Measurements from ENCODE around the gene FEZ2. TPM values are rescaled to one million over a fixed set of nuclear protein-coding genes. Genes with fewer than 3 reads are reported as not detected.

Gene FEZ2
- total RNA-seq, 1 donor from 2014 or later: 50.5 TPM

- peaks cover 49% of the 10 kb centered on the region for H3K36me3 Mint-ChIP-seq (ENCODE audit: unreplicated experiment)
Measured at GRCh38 chr2:36520431-36520830, 77.5 kb downstream of the FEZ2 start.

DNA sequence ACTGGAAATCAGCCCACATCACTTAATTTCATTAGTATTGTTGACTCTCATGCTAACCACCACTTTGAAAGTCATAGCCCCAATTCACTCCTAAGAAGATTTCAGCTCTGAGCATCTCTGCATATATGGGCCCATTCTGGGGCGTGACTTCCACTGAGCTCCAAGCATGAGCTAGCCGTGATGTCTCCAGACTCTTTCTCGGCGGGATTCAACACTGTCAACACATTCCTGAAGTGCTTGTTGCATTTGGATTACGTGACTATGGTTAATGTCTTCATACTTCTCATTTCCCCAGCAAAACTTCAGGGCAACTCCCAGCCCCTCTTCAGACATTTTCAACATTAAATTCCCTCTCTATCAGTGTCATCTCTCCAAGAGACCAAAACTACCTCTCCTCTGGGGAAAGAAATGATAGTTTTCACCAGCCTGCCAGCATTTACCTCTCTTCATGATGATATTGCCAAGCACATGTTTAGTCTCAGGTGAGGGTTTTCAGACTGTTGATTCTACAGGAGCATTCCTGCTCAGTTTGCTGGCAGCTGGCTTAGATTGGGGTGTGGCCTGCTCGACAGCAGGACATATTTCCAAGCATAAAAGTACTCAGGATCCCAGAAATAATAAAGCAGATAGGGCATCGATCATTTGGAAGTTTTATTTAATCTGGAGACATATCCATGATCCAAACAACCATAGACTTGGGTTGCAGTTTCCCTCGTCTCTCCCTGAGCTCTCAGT, 81.7 kb downstream of the FEZ2 start:
- Mint-ChIP-seq H3K27me3 (ENCODE audit: unreplicated experiment) (no peaks in the 10 kb centered on the region), H3K4me1 (ENCODE audit: unreplicated experiment) (peaks cover 38% of the 10 kb centered on the region), H3K36me3 (ENCODE audit: unreplicated experiment) (peaks cover 53% of the 10 kb centered on the region), H3K4me3 (ENCODE audit: unreplicated experiment) (no peak overlapping the region), H3K27ac (ENCODE audit: unreplicated experiment) (peak overlapping the region; percentile 85), H3K9me3 (ENCODE audit: unreplicated experiment) (no peaks in the 10 kb centered on the region)
- no peak for TF ChIP-seq CTCF (IDR thresholded peaks at IDR 0.05)
- DNase-seq (ENCODE audit: extremely low spot score, unreplicated experiment): no peak

More at GRCh38 chr2:36520431-36520830, 77.5 kb downstream of the FEZ2 start:
- Mint-ChIP-seq H3K27ac (ENCODE audit: unreplicated experiment) (no peak overlapping the region), H3K4me3 (ENCODE audit: unreplicated experiment) (no peak overlapping the region), H3K9me3 (ENCODE audit: unreplicated experiment) (no peaks in the 10 kb centered on the region), H3K4me1 (ENCODE audit: unreplicated experiment) (peaks cover 18% of the 10 kb centered on the region), H3K27me3 (ENCODE audit: unreplicated experiment) (no peaks in the 10 kb centered on the region)
- DNase-seq (ENCODE audit: extremely low spot score, unreplicated experiment): no peak
- TF ChIP-seq CTCF (IDR thresholded peaks at IDR 0.05): no peak

DNA sequence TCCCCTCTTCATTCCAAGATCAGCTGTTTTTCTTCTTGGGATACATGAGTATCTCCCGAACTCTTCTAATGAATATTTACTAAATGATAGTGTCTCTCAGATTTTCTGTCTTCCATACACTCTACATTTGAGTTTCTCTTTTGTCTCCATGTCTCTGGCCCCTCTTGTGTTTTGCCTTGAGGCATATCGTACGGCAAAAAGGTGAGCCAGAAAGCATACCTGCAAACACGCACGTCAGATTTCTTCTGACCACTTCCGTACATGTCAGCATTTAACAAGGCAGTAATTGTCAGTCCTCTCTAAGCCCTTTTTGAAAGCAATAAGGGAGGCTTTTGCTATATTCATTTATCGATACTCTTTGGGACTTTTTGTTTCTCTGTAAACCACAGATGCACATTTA, 82.4 kb downstream of the FEZ2 start:
- Mint-ChIP-seq H3K4me3 (ENCODE audit: unreplicated experiment) (no peak overlapping the region), H3K27ac (ENCODE audit: unreplicated experiment) (peak overlapping the region; percentile 85), H3K4me1 (ENCODE audit: unreplicated experiment) (peaks cover 38% of the 10 kb centered on the region), H3K36me3 (ENCODE audit: unreplicated experiment) (peaks cover 46% of the 10 kb centered on the region), H3K27me3 (ENCODE audit: unreplicated experiment) (no peaks in the 10 kb centered on the region), H3K9me3 (ENCODE audit: unreplicated experiment) (no peaks in the 10 kb centered on the region)
- no peak for DNase-seq (ENCODE audit: extremely low spot score, unreplicated experiment)
- TF ChIP-seq CTCF (IDR thresholded peaks at IDR 0.05): no peak

DNA sequence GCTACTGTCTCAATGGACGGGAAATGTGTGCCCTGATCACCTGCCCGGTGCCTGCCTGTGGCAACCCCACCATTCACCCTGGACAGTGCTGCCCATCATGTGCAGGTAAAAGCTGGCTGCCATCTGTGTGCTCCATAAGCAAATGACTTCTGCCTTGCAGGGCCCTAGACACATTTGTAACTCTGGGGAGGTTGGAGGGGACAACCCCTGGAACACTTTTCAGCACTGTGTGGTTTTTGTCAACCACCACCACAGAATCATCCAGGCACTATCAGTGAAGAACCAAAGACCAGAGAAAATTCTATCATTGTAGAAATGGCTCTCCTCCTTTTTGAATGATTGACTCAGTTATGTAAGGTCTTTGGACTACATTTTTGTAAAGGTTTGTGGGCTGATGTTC, 84.3 kb downstream of the FEZ2 start:
- H3K27ac Mint-ChIP-seq (ENCODE audit: unreplicated experiment): peak overlapping the region; percentile 34
- H3K9me3 Mint-ChIP-seq (ENCODE audit: unreplicated experiment): no peaks in the 10 kb centered on the region
- H3K36me3 Mint-ChIP-seq (ENCODE audit: unreplicated experiment): peaks cover 42% of the 10 kb centered on the region
- no peaks in the 10 kb centered on the region for H3K27me3 Mint-ChIP-seq (ENCODE audit: unreplicated experiment)
- TF ChIP-seq CTCF (IDR thresholded peaks at IDR 0.05): no peak
- no peak overlapping the region for H3K4me3 Mint-ChIP-seq (ENCODE audit: unreplicated experiment)
- no peak for DNase-seq (ENCODE audit: extremely low spot score, unreplicated experiment)
- peaks cover 43% of the 10 kb centered on the region for H3K4me1 Mint-ChIP-seq (ENCODE audit: unreplicated experiment)

GRCh38 chr2:36512705-36513104, 85.3 kb downstream of the FEZ2 start:
- DNase-seq (ENCODE audit: extremely low spot score, unreplicated experiment): no peak
- peaks cover 43% of the 10 kb centered on the region for H3K4me1 Mint-ChIP-seq (ENCODE audit: unreplicated experiment)
- no peak overlapping the region for H3K4me3 Mint-ChIP-seq (ENCODE audit: unreplicated experiment)
- H3K36me3 Mint-ChIP-seq (ENCODE audit: unreplicated experiment): peaks cover 43% of the 10 kb centered on the region
- no peaks in the 10 kb centered on the region for H3K27me3 Mint-ChIP-seq (ENCODE audit: unreplicated experiment)
- TF ChIP-seq CTCF (IDR thresholded peaks at IDR 0.05): no peak
- peak overlapping the region; percentile 76 for H3K27ac Mint-ChIP-seq (ENCODE audit: unreplicated experiment)
- H3K9me3 Mint-ChIP-seq (ENCODE audit: unreplicated experiment): no peaks in the 10 kb centered on the region

Data from osteocyte (in vitro differentiated cells).